ENCODE data around the gene CLEC19A.

CLEC19A gene

DNA sequence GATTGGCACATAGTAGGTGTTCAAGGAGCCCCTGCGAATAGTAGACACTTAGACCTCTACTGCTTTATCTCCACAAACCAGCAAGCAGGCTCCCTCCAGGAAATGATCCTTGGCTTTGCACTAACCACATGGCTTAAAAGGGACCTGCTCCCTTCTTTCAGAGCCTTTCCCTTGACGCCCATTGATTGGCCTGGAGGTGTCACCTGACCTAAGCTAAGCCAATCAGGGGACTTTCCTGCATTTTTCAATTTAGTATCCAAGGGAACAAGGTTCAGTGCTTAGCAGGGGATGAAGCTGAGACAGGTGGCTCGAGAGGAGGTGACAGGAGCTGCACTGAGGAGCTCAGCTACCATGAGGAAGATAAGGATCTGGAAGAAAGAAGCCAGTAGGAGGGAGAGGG lies 52.8 kb downstream of the CLEC19A start:
- TF ChIP-seq POLR2A (IDR thresholded peaks at IDR 0.05; ENCODE audit: extremely low read depth, insufficient read length), result no peak
- TF ChIP-seq, protein P1, sequence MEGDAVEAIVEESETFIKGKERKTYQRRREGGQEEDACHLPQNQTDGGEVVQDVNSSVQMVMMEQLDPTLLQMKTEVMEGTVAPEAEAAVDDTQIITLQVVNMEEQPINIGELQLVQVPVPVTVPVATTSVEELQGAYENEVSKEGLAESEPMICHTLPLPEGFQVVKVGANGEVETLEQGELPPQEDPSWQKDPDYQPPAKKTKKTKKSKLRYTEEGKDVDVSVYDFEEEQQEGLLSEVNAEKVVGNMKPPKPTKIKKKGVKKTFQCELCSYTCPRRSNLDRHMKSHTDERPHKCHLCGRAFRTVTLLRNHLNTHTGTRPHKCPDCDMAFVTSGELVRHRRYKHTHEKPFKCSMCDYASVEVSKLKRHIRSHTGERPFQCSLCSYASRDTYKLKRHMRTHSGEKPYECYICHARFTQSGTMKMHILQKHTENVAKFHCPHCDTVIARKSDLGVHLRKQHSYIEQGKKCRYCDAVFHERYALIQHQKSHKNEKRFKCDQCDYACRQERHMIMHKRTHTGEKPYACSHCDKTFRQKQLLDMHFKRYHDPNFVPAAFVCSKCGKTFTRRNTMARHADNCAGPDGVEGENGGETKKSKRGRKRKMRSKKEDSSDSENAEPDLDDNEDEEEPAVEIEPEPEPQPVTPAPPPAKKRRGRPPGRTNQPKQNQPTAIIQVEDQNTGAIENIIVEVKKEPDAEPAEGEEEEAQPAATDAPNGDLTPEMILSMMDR (IDR thresholded peaks at IDR 0.05; ENCODE audit: low read depth, low read length), result no peak
- no peak for TF ChIP-seq MAX (IDR thresholded peaks at IDR 0.05; ENCODE audit: low read depth, low read length)
- no peak for TF ChIP-seq MYC (IDR thresholded peaks at IDR 0.05; ENCODE audit: low read depth, low read length)
- no peak overlapping the region for H3K4me3 ChIP-seq (ENCODE audit: low read depth, low read length)
- no peak for DNase-seq (ENCODE audit: low read depth)

DNA sequence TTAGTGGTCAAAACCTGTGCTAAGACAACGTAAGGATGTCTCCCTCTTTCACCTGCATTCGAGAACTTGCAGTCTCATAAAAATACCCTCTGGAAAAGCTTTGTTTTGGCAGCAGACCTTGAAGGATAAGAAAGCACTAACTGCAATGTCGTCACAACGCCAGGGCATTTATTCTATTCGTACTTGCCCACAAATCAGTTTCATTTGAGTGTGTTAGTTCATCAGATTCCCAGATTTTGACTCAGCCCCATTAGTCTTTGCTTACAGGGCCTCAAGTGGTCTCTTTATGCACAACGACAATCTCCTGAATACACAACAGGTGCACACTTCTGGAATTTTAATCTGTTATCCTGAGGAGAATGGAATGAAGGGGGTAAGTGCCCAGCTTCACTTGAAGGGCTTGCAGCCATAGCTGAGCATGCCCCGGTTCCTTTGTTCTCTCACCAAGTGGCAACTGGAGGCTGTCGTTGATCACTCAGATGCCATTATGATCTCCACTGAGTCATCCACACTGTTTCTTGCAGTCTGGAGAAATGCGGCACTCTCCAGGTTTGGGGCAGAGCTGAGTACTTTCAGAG lies 58.8 kb downstream of the CLEC19A start:
- DNase-seq (ENCODE audit: low read depth), result no peak
- TF ChIP-seq POLR2A (IDR thresholded peaks at IDR 0.05; ENCODE audit: extremely low read depth, insufficient read length), result no peak
- H3K4me3 ChIP-seq (ENCODE audit: low read depth, low read length), result no peak overlapping the region

DNA sequence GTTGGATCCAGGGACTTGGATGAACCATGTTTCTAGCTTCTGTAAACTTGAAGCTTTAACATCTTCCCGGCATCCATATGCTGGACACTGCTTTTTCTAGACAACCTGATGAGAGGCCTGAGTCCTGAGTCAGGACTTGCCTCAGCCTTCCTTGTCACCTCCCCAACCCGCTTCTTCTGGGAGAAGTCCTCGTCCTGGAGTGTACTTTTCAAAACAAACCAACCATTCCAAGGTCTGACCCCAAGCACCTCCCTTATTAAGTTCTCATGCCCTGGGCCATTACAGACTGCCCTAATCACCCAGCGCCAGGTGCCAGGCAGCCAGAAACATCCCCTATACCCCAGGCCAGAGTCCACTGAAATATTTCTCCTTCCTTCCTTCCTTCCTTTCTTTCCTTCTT lies 59.4 kb downstream of the CLEC19A start:
- DNase-seq (ENCODE audit: low read depth), result no peak
- H3K4me3 ChIP-seq (ENCODE audit: low read depth, low read length), result no peak overlapping the region
- TF ChIP-seq, protein P1 (IDR thresholded peaks at IDR 0.05; ENCODE audit: low read depth, low read length), result no peak
- TF ChIP-seq MYC (IDR thresholded peaks at IDR 0.05; ENCODE audit: low read depth, low read length), result no peak
- TF ChIP-seq POLR2A (IDR thresholded peaks at IDR 0.05; ENCODE audit: extremely low read depth, insufficient read length), result no peak
- TF ChIP-seq MAX (IDR thresholded peaks at IDR 0.05; ENCODE audit: low read depth, low read length), result no peak

DNA sequence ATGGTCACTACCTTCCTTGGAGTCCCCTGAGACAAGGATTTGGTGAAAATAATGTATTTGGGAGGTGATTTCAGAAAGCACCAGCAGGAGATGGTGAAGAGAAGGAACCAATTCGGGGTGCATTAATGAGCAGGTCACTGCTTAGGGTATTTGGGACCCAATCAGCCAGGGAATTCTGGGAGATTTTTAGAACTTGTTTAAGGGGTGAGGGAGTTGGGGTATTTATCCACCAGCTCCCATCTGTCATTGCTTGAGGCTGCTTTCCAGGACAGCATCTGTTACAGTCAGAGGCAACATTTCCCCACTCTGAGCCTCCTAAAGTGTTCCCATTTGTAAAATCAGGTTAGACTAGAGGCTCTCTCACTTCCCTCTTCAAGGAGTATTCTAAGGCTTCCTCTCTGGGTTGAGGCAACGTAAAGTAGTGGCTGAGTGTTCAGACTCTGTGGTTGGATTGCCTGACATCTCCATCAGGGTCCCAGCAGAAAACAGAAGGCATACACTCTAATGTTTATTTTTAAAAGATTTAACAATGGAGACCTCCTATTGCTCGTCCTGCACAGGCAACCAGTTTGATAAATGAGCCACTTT lies 60.9 kb downstream of the CLEC19A start:
- no peak for TF ChIP-seq MAX (IDR thresholded peaks at IDR 0.05; ENCODE audit: low read depth, low read length)
- TF ChIP-seq MYC (IDR thresholded peaks at IDR 0.05; ENCODE audit: low read depth, low read length), result no peak
- TF ChIP-seq POLR2A (IDR thresholded peaks at IDR 0.05; ENCODE audit: extremely low read depth, insufficient read length), result no peak
- TF ChIP-seq, protein P1 (IDR thresholded peaks at IDR 0.05; ENCODE audit: low read depth, low read length), result no peak
- no peak overlapping the region for H3K4me3 ChIP-seq (ENCODE audit: low read depth, low read length)
- DNase-seq (ENCODE audit: low read depth), result no peak

DNA sequence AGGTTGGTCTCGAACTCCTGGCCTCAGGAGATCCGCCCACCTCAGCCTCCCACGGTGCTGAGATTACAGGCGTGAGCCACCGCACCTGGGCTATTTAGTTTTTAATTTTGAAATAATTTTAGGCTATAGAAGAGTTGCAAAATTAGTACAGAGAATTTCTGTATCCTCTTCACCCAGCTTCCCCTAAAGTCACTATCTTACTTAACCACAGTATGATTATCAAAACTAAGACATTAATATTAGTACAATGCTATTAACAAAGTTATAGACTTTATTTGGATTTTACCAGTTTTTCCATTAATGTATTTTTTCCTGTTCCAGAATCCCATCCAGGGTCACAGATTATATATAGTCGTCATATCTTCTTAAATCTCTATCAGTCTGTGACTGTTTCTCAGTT lies 62.6 kb downstream of the CLEC19A start:
- no peak for DNase-seq (ENCODE audit: low read depth)
- H3K4me3 ChIP-seq (ENCODE audit: low read depth, low read length), result no peak overlapping the region
- no peak for TF ChIP-seq POLR2A (IDR thresholded peaks at IDR 0.05; ENCODE audit: extremely low read depth, insufficient read length)
- TF ChIP-seq, protein P1 (IDR thresholded peaks at IDR 0.05; ENCODE audit: low read depth, low read length), result no peak
- TF ChIP-seq MAX (IDR thresholded peaks at IDR 0.05; ENCODE audit: low read depth, low read length), result no peak
- no peak for TF ChIP-seq MYC (IDR thresholded peaks at IDR 0.05; ENCODE audit: low read depth, low read length)

DNA sequence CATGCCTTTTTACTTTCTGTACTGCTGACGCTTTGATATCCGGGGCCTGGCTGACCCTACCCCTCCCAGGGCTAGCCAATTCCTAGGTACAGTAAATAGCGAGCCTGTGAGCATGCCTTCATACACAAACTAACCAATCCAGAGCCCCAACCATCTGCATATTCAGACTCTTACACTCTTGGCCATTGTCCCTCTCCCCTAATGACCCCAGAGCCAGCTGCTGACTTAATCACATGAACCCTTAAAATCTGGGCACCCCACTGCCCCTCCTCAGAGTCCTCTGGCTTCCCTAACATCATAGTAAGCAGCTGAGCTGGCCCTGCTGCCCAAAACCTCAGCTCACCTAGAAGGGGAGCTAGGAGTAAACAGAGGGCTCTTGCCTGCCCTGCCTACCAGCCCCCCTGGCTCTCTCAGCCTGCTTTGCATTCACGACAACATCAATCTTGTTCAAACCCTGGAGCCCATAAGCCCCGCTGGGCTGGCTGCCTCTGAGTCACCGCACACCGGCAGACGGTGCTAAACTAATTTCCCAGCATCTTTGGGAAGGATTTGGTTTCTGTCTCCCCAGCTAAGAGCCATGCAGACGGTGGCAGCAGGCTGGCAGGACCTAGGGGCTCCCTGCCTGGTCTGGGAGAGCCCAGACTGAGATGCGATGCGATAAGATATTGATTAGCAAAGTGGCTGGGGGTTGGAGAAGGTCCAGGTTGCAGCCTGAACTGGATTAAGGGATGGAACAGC lies 63.2 kb downstream of the CLEC19A start:
- DNase-seq (ENCODE audit: low read depth), result no peak
- TF ChIP-seq MYC (IDR thresholded peaks at IDR 0.05; ENCODE audit: low read depth, low read length) (no peak), MAX (IDR thresholded peaks at IDR 0.05; ENCODE audit: low read depth, low read length) (no peak), POLR2A (IDR thresholded peaks at IDR 0.05; ENCODE audit: extremely low read depth, insufficient read length) (no peak)
- TF ChIP-seq, protein P1 (IDR thresholded peaks at IDR 0.05; ENCODE audit: low read depth, low read length), result no peak
- H3K4me3 ChIP-seq (ENCODE audit: low read depth, low read length), result no peak overlapping the region

All from NB4 (cell line).